Measurements from ENCODE around the gene ACO1. TPM values are rescaled to one million over a fixed set of nuclear protein-coding genes. Genes with fewer than 3 reads are reported as not detected.
"Not testable (repeated sequence)": the region's sequence is repeated elsewhere in the genome, so short reads cannot be mapped to it uniquely, and the experiment has no call there.

ACO1 gene
- total RNA-seq, 4 donors from 2014 or later = 33.7 to 62.4 (median 45.4) TPM

- no peak overlapping the region for H3K4me3 ChIP-seq
- DNase-seq (ENCODE audit: low spot score in 2 of 2) = no peak
- peaks cover 0 to 6% (median 0%) of the 10 kb centered on the region in 4 donors for H3K4me1 ChIP-seq
- no peaks in the 10 kb centered on the region for H3K36me3 ChIP-seq
- H3K27ac ChIP-seq = no peak overlapping the region
- 55 to 77% methylated on average over 3 of the region's 3 CpGs for WGBS, 2 donors
- TF ChIP-seq, protein P1, sequence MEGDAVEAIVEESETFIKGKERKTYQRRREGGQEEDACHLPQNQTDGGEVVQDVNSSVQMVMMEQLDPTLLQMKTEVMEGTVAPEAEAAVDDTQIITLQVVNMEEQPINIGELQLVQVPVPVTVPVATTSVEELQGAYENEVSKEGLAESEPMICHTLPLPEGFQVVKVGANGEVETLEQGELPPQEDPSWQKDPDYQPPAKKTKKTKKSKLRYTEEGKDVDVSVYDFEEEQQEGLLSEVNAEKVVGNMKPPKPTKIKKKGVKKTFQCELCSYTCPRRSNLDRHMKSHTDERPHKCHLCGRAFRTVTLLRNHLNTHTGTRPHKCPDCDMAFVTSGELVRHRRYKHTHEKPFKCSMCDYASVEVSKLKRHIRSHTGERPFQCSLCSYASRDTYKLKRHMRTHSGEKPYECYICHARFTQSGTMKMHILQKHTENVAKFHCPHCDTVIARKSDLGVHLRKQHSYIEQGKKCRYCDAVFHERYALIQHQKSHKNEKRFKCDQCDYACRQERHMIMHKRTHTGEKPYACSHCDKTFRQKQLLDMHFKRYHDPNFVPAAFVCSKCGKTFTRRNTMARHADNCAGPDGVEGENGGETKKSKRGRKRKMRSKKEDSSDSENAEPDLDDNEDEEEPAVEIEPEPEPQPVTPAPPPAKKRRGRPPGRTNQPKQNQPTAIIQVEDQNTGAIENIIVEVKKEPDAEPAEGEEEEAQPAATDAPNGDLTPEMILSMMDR (IDR thresholded peaks at IDR 0.05) = no peak
- no peak for TF ChIP-seq POLR2A (IDR thresholded peaks at IDR 0.05)
- TF ChIP-seq EP300 (IDR thresholded peaks at IDR 0.05) = no peak
- H3K27me3 ChIP-seq = no peaks in the 10 kb centered on the region
- H3K9me3 ChIP-seq = no peaks in the 10 kb centered on the region
Observed at GRCh38 chr9:32351845-32352244, 32.6 kb upstream of the ACO1 start.

DNA sequence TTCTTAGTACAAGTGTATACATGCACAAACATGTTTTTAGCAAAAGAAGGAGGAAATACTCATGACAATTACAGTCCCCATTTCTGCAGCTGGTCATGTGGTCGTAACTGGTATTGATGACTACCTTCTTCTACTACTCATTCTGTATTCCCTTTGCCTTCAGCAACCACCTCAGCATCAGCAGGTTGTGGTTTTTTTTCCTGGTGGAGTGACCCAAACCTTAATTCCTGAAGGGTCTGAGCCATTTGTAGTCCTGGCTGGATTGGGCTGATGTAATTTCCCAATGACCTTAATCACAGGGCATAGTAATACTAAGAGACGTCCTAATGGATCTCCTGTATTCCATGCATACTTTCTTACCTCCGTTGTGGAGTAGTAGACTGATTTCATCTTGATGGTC lies 31.0 kb upstream of the ACO1 start:
- not testable (repeated sequence) for H3K27ac ChIP-seq; H3K4me1 ChIP-seq; DNase-seq (ENCODE audit: low spot score in 2 of 2); H3K9me3 ChIP-seq; H3K4me3 ChIP-seq; H3K36me3 ChIP-seq; H3K27me3 ChIP-seq
- WGBS, 2 donors = 82 to 91% methylated on average over 3 of the region's 3 CpGs

GRCh38 chr9:32359452-32359851 lies 25.0 kb upstream of the ACO1 start:
- H3K4me3 ChIP-seq = no peak overlapping the region
- no peaks in the 10 kb centered on the region for H3K27me3 ChIP-seq
- WGBS, 2 donors = 59 to 61% methylated on average over 4 of the region's 4 CpGs
- no peak overlapping the region for H3K27ac ChIP-seq
- no peaks in the 10 kb centered on the region for H3K9me3 ChIP-seq
- DNase-seq (ENCODE audit: low spot score in 2 of 2) = no peak
- TF ChIP-seq, protein P1 (IDR thresholded peaks at IDR 0.05) = no peak
- no peak for TF ChIP-seq POLR2A (IDR thresholded peaks at IDR 0.05)
- TF ChIP-seq EP300 (IDR thresholded peaks at IDR 0.05) = no peak
- no peaks in the 10 kb centered on the region for H3K4me1 ChIP-seq
- no peaks in the 10 kb centered on the region for H3K36me3 ChIP-seq

DNA sequence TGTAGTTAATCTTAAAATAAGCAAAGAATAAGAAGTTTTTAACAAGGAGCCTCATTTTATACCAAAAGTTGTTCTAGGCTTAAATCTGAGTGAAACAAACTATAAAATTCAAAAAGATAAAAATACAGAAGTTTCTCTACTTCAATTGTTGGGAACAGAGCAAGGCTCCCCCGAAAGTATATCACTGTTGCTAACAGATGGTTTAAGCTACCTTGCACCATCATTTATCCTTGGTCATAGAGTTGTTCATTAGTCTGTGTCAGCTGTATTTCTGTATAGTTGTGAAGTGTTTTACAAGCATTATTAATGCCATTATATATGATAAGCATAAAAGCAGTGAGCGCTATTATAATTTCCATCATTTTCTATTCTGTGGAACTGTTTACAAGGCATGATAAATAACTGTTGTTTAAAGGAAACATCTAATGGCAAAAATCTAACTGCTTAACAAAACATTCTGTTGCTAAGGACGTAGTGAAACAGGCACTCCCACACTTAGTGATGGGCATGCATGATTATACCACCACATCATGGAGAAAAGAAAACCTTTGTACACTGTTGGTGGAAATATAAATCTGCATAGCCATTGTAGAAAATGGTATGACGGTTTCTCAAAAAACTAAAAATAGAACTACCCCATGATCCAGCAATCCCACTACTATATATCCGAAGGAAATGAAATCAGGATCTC lies 23.3 kb upstream of the ACO1 start:
- Histone ChIP-seq H3K4me3 (no peak overlapping the region), H3K27ac (no peak overlapping the region), H3K4me1 (no peaks in the 10 kb centered on the region), H3K9me3 (no peaks in the 10 kb centered on the region), H3K36me3 (no peaks in the 10 kb centered on the region), H3K27me3 (no peaks in the 10 kb centered on the region)
- WGBS, 2 donors = 62 to 70% methylated on average over 5 of the region's 5 CpGs
- TF ChIP-seq POLR2A (IDR thresholded peaks at IDR 0.05) = no peak
- TF ChIP-seq, protein P1 (IDR thresholded peaks at IDR 0.05) = no peak
- no peak for TF ChIP-seq EP300 (IDR thresholded peaks at IDR 0.05)
- DNase-seq (ENCODE audit: low spot score in 2 of 2) = no peak

- no peaks in the 10 kb centered on the region for H3K36me3 ChIP-seq
- H3K27ac ChIP-seq = no peak overlapping the region
- TF ChIP-seq POLR2A (IDR thresholded peaks at IDR 0.05) (no peak), EP300 (IDR thresholded peaks at IDR 0.05) (no peak)
- TF ChIP-seq, protein P1 (IDR thresholded peaks at IDR 0.05) = no peak
- H3K27me3 ChIP-seq = no peaks in the 10 kb centered on the region
- H3K9me3 ChIP-seq = peaks cover 0 to 10% (median 0%) of the 10 kb centered on the region in 4 donors
- no peak for DNase-seq (ENCODE audit: low spot score in 2 of 2)
- H3K4me3 ChIP-seq = no peak overlapping the region
- H3K4me1 ChIP-seq = no peaks in the 10 kb centered on the region
Observed at GRCh38 chr9:32371279-32371678, 13.2 kb upstream of the ACO1 start.
